ENCODE measurements around the gene CLINT1. TPM values are rescaled to one million over a fixed set of nuclear protein-coding genes. Genes with fewer than 3 reads are reported as not detected.

CLINT1 gene
- total and polyA plus RNA-seq, 2 of the 13 experiments (the other 11 are each of a cell fraction or from before 2014, with no cell fraction given) = 64.0 to 104 TPM

GRCh38 chr5:157903117-157903450, 44.1 kb upstream of the CLINT1 start:
- H2AFZ ChIP-seq (ENCODE audit: low read length) = no peak overlapping the region
- 49% methylated on average over 2 of the region's 2 CpGs for WGBS (ENCODE audit: low lambda C conversion rate)
- H3K4me3 ChIP-seq (replicated peaks in 1 of 3; ENCODE audit: insufficient read depth in 1 of 3, low read depth in 2 of 3, low read length in 3 of 3) = no peak overlapping the region
- H3K9me3 ChIP-seq (ENCODE audit: low read length) = no peaks in the 10 kb centered on the region
- DNase-seq (ENCODE audit: low spot score) (no peak), ATAC-seq (no peak), FAIRE-seq (no peak)
- no peak overlapping the region for H3K27ac ChIP-seq (ENCODE audit: extremely low read length, insufficient read depth, low read length)
- no peaks in the 10 kb centered on the region for H4K20me1 ChIP-seq (ENCODE audit: insufficient read depth, low read length)
- H3K4me2 ChIP-seq (ENCODE audit: low read depth, low read length) = no peak overlapping the region
- no peaks in the 10 kb centered on the region for H3K36me3 ChIP-seq (replicated peaks in 1 of 2; ENCODE audit: control insufficient read depth in 1 of 2, insufficient read depth in 2 of 2, low read length in 2 of 2)
- no peak overlapping the region for H3K9ac ChIP-seq (ENCODE audit: insufficient read depth, low read depth, low read length)
- no peaks in the 10 kb centered on the region for H3K4me1 ChIP-seq (ENCODE audit: insufficient read depth, low read length)
- ChIA-PET CTCF (ENCODE audit: low intra/inter-chr PET ratio, low total read pairs) (no interaction called here), POLR2A (no interaction called here)
- H3K27me3 ChIP-seq (ENCODE audit: control insufficient read depth in 1 of 2, insufficient read depth in 2 of 2, low read length in 2 of 2) = peaks cover 0 to 5% of the 10 kb centered on the region in 2 experiments; a peak in 1 of 5 replicates
- in situ Hi-C loops (cut with HindIII; ENCODE audit: extremely low pct_ligation_motif_present, low pct_unique_long_range_greater_than_20kb) = no loop called here
- TF ChIP-seq NPAS2 (CRISPR knock-in tag; IDR thresholded peaks at IDR 0.05; ENCODE audit: borderline replicate concordance) (no peak), ATF5 (CRISPR knock-in tag; IDR thresholded peaks at IDR 0.05; ENCODE audit: low read depth) (no peak), ZNF432 (CRISPR knock-in tag; IDR thresholded peaks at IDR 0.05; ENCODE audit: borderline replicate concordance) (no peak), NR2F2 (IDR thresholded peaks at IDR 0.05; ENCODE audit: borderline replicate concordance, low read depth) (no peak), ZNF101 (CRISPR knock-in tag; IDR thresholded peaks at IDR 0.05; ENCODE audit: borderline replicate concordance, low read depth) (no peak)
- intact Hi-C loops (cut with micrococcal nuclease; ENCODE audit: unreplicated experiment) = no loop called here
- BruUV-seq (replicated peaks) = no TSS peak
- no peaks in the 10 kb centered on the region for H3K79me2 ChIP-seq (ENCODE audit: insufficient read depth, low read length)

GRCh38 chr5:157902449-157903116, 43.6 kb upstream of the CLINT1 start:
- Histone ChIP-seq H3K9me3 (ENCODE audit: low read length) (no peaks in the 10 kb centered on the region), H3K4me1 (ENCODE audit: insufficient read depth, low read length) (no peaks in the 10 kb centered on the region), H3K4me3 (replicated peaks in 1 of 3; ENCODE audit: insufficient read depth in 1 of 3, low read depth in 2 of 3, low read length in 3 of 3) (no peak overlapping the region), H4K20me1 (ENCODE audit: insufficient read depth, low read length) (no peaks in the 10 kb centered on the region), H3K27me3 (ENCODE audit: control insufficient read depth in 1 of 2, insufficient read depth in 2 of 2, low read length in 2 of 2) (peaks cover 0 to 5% of the 10 kb centered on the region in 2 experiments; a peak in 1 of 5 replicates), H3K36me3 (replicated peaks in 1 of 2; ENCODE audit: control insufficient read depth in 1 of 2, insufficient read depth in 2 of 2, low read length in 2 of 2) (no peaks in the 10 kb centered on the region), H3K4me2 (ENCODE audit: low read depth, low read length) (no peak overlapping the region), H3K9ac (ENCODE audit: insufficient read depth, low read depth, low read length) (no peak overlapping the region), H2AFZ (ENCODE audit: low read length) (no peak overlapping the region), H3K27ac (ENCODE audit: extremely low read length, insufficient read depth, low read length) (no peak overlapping the region), H3K79me2 (ENCODE audit: insufficient read depth, low read length) (no peaks in the 10 kb centered on the region)
- intact Hi-C loops (cut with micrococcal nuclease; ENCODE audit: unreplicated experiment) = no loop called here
- POLR2A ChIA-PET = no interaction called here
- no peak for ATAC-seq
- CTCF ChIA-PET (ENCODE audit: low intra/inter-chr PET ratio, low total read pairs) = no interaction called here
- 25% methylated on average over 9 of the region's 9 CpGs for WGBS (ENCODE audit: low lambda C conversion rate)
- in situ Hi-C loops (cut with HindIII; ENCODE audit: extremely low pct_ligation_motif_present, low pct_unique_long_range_greater_than_20kb) = no loop called here
- no TSS peak for BruUV-seq (replicated peaks)
- FAIRE-seq = no peak
- no peak for DNase-seq (ENCODE audit: low spot score)
- no peak for TF ChIP-seq PHF20 (CRISPR knock-in tag; IDR thresholded peaks at IDR 0.05)
- no peak for TF ChIP-seq ASH2L (IDR thresholded peaks at IDR 0.05; ENCODE audit: insufficient read length, low read depth, low read length)
- TF ChIP-seq ZEB1 (IDR thresholded peaks at IDR 0.05; ENCODE audit: insufficient replicate concordance, low read depth) = no peak
- no peak for TF ChIP-seq ZSCAN20 (CRISPR knock-in tag; IDR thresholded peaks at IDR 0.05; ENCODE audit: borderline replicate concordance)
- TF ChIP-seq ZNF280D (CRISPR knock-in tag; IDR thresholded peaks at IDR 0.05) = no peak
- no peak for TF ChIP-seq CREBL2 (CRISPR knock-in tag; IDR thresholded peaks at IDR 0.05; ENCODE audit: borderline replicate concordance)
- TF ChIP-seq GPN1 (CRISPR knock-in tag; IDR thresholded peaks at IDR 0.05; ENCODE audit: borderline replicate concordance) = no peak
- no peak for TF ChIP-seq GATAD1 (CRISPR knock-in tag; IDR thresholded peaks at IDR 0.05)

All from HepG2 (cell line).